Kidney glomerular epithelial cell (primary cell): ENCODE results near the gene PTPRN2.

Experiments used
- DNase-seq: peaks from one replicate; lab custom pipeline; 2025; lab: John Stamatoyannopoulos, UW

Gene PTPRN2

DNA sequence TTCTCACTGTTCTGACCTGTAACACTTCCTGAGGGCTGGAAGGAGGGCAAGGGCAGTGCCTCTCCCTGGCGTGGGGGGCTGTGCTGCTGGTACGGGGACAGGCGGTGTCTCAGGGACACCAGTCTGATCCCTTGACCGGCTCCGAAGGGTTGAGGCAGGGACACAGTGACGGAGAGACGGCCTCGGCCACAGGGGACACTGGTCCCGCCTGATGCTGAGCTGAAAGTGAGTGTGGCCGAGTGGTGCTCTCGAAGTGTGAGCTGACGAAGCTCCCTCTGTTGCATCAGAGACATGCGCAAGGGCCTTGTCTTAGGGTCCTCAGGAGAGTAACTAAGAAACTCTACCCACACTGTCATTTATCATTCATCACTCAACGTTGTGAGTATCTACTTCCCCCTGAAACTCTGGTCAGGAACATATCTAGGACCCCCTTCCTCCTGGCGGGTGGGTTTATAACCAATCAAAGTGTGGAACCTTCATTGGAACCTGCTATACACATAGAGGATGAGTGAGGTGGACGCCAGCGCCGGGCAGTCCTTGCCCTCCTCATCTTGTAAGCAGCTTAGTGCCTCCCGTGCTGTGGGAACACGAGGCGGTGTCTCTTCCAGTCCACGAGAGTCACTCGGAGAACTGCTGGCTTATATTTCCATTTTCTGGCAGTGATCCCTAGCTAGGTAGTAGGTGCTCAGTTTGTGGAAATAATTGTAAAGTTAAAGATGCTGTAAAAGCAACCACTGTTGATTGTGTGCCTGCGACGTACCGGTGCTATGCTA, 967.7 kb downstream of the PTPRN2 start:
- no peak for DNase-seq

DNA sequence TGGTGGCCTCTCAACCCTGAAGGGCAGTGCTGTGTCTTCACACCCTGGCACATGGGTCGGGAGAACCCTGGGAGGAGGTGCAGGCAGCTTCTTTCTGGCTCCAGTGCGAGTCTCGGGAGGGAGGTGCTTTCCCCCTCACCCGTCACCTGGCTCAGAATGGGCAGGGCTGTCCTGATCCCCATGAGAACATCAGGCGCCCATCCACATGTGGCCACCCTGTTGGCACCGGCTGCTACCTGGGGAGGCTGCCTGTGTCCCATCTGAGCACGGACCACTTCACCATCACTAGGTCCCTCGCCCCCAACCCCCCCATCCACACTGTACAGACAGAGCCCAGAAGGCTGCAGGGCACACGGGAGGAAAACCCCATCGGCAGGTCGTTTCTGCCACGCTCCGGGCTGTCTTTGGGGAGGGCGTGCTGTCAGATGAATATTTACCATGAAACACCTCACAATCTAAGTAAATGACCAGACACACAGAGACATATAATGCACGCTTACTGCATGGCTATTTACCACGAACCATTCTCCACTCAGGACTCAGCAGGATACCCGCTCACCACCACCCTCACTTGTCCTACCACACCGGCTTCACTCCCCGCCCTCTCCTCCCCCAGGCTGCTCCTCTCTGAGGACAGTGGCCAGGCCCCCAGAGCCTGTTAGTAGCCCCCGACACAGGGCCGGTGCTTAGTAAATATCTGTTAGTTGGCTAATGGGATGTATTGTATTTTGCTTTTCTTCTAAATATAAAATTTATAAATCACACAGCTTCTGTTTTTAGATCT, 968.6 kb downstream of the PTPRN2 start:
- DNase-seq = no peak

DNA sequence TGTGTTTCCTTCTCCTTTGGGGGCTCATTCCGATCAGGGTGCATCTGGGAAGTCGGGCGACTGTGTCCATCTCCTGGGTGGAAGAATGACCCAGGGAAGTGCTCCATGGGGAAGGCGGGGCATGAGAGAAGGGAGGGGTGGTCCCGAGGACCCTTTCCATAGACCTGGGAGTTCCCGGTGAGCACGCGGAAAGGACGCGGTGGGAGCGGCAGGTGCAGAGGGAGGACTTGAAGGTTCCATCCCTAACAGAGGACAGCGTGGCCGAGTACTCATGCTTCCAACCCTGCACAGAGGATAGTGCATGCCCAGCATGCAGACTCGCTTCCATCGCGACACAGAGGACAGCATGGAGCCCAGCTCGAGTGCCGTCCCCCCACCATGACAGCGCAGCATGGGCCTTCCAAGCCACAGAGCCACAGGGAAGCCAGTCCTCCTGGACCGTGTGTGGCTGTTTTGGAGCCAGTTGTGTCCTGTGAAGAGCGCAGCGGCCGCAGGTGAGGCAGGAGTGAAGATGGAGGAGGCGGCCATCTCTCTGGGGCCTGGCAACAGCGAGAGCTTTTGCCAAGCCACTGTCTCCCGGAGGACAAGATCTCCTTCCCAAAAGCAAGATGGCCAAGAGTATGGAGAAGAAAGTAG, 969.4 kb downstream of the PTPRN2 start:
- no peak for DNase-seq

DNA sequence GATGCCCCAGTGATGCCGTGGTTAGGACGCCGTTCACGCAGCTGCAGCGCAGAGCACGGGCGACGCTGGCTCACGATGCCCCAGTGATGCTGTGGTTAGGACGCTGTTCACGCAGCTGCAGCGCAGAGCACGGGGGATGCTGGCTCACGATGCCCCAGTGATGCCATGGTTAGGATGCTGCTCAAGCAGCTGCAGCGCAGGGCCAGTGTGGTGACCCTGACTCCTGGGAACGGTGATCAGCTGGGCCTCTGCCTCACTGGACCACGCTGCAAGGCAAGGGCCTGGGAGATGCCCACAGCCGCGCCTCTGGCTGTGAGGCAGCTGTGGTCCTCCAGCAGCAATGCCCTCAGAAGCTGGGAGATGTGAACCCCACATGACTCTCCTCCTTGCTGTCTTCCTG, 970.2 kb downstream of the PTPRN2 start:
- no peak for DNase-seq

DNA sequence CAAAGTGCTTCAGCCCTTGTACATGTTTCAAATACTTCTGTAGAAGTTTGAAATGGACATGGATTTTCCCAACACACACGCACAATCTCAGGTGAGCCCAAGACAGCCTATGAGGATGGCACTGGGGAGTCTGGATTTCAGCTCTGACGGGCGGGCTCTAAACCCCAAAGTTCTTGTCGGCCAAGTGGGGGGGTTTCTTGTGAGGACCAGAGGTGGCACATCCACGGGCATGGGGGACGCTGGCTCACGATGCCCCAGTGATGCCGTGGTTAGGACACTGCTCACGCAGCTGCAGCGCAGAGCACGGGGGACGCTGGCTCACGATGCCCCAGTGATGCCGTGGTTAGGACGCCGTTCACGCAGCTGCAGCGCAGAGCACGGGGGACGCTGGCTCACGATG, 970.7 kb downstream of the PTPRN2 start:
- no peak for DNase-seq

DNA sequence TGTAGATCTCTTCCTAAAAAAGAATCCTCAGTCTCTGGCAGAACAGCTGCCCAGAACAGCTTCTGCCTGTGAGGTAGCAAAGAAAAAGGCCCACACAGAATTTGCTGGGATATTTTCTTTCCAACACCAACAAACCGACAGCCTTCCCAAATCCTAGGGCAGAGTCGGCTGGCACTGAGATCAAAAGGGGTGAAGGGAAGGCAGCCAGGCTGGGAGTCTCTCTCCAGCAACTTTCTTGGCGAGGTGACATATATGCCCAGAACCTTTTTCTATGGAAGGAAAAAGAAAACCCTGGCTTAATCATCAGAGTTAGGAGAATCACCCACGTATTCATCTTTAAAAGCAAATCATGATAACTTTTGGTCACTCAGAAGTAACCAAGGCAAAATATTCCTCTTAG, 971.2 kb downstream of the PTPRN2 start:
- no peak for DNase-seq

DNA sequence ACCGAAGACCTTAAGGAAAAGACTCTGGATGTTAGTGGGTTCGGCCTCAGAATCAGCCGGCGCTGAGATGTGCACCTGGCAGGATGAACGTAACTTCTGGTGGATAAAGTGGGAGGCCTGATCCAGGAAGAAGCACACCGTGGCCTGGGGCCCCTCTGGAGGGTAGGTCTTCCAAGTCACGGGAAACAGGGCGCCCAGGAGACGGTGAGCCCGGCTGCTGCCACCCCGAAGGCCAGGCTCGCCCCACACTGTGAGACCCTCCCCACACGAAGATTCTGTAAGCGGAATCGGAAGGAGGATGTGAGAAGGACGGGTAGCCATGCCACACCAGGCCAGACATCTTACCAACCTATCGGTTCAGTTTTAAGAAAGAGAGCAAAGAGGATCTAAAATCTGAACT, 971.8 kb downstream of the PTPRN2 start:
- DNase-seq = no peak

DNA sequence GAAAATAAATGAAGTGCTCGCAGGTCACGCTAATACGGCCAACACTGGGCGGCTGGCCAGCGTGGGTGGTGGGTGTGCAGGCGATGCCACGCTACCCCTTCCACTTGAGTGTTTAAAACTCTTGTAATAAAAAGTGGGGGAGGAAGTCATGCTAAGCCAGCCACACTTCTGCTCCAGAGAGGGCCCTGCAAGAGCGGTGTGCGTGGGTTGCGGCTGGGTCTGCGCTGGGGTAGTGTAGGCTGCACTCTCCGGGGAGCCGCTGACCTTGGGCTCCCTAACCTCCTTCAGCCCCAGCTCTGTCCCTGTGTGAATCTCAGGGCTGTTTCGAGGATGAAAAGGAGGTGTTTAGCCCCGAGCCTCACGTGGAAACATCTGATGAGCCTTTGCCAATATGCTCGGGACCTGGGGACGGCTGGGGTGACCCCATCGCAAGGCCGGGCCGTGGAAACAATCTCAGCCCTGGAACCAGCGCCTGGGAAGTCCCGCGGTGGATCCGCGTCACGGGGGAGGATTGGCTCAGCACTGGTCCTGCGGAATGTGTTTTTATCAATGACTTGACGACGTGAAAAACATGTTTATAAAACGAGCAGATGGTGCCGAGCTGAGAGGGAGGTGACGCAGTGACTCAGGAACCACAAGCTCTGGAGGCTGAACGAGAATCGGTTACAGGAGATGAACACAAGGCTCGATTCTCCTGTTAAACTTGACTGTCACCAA, 972.4 kb downstream of the PTPRN2 start:
- no peak for DNase-seq

DNA sequence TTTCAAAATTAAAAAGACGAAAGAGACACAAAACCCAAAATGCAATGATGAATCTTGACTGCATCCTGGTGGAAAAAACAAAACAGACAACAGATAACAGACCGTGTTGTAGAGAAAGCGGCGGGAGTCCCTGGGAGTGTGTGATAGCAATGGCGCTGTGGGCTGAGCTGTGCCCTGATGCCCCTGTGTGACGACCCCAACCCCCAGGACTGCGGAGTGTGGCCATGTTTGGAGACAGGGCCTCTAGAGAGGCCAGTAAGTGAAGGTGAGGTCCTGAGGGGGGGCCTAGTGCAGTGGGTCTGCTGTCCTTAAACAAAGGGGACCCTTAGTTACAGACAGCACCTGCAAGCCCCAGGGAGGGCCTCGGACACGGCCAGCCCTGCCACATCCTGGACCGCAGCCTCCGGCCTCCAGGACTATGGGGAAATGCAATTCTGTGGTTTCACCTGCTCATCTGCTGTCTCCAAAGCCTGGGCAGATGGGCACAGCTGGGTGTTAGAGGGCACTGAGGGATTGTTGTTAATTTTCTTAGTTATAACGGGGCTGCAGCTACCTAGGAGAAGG, 973.1 kb downstream of the PTPRN2 start:
- no peak for DNase-seq

DNA sequence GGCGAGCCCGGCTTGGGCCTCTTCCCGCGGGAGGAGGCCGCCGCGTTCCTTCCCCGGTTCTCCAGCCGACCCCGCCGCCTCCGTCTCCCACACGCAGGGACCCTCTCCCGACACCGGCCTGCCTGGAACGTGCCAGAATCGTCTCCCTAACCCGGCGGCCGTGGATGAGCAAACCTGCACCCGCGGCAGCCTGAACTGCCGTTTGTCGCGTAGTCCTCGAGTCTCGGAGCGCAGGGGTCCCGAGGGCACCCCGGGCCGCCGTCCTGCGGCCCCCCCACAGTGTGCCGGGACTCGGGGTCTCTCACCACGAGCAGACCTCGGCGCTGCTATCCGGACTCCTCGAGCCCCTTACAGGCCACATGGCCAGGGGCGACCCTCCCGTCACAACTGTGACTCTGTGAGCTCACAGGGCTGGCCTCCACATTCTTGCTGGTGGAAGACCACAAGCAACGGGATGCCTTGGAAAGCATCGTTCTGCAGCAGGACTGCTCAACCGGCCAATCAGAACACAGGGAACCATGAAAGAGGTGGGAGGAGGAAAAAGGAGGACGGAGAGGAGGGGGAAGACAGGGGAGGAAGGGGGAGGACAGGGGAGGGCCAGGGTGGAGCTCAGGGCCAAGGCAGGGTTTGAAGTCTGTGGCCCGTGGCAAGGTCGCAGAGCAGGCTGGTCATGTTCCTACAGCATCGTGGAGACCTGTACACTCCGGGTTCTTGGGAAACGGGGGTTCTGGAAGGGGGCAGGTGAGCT, 973.9 kb downstream of the PTPRN2 start:
- DNase-seq = no peak

DNA sequence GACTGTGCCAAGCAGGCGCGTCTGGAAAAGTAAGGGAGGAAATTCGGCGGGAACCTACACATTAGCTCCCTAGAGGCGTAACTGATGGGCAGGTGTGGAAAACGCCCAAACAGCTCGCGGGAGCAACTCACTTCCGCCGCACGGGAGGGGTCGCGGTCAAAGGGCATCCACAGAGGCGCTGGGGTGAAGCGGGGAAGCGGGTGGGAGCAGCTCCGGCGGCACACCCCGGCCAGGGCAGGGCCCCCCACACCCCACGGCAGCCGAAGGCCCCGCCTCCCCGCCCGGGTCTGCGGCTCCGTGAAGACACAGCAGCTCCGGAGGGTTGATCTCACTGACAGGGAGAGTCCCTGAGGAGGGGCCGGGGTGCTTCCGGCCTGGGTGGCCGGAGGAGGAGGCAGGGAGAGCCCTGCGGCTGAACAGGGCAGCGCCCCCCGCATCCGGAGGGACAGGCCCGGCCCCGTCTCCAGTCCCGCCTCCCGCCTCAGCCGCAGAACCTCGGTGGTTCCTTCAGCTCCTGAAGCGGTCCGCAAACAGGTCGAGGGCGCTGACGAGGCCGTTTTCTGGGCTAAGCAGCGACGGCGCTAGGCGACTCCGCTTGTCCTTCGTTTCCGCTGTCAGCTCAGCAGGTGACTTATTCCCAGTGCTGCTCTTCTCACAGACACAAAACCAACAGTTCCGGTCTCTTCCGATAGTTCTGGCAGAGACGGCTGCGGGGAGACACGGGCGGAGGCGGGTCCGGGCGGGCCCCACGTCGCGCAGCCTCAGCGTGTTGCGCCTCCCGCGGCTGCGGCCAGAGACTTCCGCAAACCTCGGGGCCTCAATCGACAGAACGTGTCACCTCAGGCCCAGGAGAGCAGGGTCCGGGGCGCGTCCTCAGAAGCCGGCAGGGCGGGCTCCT, 974.7 kb downstream of the PTPRN2 start:
- DNase-seq = no peak

DNA sequence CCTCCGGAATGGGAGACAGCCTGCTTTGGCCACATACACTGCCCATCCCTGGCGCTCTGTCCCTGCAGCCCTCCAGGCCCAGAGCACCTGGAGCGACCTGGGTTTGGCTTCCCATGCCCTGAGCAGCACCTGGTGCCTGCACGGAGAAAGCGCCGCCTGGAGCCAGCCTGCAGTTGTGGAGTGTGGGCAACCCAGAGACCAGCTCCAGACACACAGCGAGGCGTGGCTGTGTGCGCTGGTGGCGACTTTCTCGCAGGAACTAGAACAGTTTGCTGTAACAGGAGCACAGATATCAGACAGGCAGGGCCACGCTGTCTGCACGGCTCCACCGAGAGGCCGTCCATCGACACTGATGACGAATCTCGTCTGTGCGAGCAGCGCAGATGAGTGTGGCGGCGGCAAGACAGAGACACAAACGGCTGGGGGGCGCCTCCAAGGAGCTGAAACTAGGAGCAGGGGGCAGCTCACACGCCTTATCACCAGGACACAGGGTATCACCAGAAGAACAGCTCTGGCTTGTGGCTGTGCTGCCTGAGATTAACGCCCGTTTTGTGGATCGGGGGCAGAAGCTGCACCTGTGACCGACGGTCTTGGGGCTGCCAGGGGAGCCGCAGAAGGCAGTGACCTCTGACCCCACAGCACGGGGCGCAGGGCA, 975.5 kb downstream of the PTPRN2 start:
- no peak for DNase-seq

DNA sequence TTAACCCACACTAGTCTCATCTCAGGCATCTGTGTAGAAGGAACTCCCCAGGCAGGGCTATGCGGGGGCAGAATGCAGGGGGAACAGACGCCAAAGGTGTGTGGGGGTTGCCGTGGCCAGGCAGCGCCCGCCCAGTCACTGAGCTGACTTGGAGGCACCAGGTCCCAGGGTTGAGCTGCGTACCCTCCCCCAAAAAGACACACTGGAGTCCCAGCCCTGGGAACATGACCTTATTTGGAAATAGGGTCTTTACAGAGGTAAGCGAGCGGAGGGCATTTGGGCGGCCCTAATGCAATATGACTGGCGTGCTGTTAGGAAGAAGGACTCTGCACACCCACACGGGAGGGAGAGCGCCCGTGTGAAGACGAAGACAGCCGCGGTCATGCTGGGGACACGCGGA, 976.3 kb downstream of the PTPRN2 start:
- no peak for DNase-seq

DNA sequence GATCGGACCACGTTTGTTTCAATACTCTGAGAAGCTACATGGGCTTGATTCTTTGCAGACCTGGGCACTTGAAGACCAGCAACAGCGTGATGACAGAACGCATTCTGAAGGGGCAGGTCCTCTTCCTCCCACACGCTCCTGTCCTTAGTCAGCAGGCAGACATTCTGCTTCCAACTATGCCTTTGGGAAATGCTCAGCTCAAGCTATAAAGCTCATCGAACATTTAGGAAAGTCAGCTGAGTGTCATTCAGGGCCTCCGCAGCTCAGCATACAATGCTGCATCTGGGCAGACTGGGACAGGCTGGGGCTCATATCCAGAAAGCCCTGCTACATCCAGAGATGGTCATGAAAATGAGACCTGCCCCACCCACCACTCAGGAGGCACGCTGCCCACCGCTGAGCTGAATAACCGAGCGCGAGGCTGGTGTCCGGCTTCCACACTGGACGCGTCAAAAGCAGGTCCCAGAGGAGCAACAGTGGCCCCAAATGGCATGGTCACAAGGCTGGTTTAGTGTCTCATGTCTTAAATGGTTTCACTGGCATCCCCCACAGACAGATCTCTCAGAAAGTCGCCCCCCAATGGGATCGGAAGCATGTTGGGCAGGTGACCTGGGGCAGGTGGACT, 976.8 kb downstream of the PTPRN2 start:
- no peak for DNase-seq

DNA sequence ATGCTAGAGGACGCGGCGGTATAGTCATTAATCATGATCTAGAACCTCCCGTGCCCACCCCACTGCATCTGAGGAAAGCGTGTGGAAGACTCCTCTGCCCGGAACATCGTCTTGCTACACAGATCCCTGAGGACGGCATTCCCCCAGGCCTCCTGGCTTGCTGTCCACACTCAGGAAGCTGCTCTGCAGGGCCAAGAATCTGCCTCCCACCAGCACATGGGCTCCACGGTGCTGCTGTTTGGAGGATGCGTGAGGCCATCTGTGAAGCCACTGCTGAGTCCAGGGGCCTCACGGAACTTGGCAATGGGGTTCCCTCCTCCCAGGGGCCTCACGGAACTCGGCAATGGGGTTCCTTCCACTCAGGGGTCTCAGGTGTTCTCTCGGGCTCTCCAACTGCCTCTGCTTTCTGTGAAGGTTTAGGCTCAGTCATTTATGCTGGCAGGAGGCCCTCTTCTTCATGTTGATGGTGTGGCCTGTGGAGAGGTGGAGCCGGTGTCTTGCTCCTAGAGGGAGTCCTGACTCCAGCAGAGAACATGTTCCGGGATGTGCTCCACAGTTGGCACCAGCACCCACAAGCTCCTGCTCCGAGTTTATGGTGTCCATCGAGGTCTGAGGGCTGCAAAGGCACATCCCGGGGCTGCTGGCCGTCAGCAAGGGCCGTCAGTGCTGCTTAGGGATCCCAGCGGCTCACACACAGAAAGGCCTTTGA, 977.5 kb downstream of the PTPRN2 start:
- DNase-seq = no peak

DNA sequence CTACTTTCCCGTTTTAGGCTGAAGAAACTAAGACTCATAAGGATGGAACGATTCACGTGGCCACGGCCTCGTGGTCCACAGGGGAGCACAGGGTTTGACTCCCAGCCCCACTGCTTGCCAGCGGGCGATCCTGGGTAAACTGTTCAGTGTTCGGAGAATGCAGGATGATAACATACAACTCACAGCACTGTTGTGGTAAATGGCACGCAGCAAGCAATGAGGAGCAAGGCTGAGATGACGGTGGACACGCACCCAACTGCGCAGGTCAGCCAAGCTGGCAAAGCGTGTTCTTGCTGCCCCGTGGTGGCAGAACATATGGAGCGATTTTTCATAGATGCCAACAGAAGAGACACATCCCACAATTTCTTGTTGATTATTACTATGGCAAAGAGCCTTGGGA, 978.1 kb downstream of the PTPRN2 start:
- DNase-seq = no peak

DNA sequence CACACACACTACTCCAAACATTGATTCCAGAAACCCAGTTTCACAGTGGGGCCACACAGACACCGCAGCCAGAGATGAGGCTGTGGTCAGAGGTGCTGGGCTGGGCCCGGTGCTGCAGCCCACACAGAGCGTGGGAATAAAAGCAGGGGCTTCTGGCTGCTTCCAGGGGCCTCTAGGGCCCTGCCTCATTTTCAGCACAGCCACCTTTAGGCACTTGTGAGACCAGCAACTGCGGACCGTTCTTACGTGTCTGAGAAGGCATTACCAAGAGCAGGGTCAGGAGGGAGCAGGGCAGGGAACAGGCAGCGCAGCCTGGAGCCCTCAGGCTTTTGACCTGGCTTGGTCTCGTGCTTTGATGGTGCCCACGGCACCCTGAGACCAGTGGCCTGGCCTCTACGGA, 980.4 kb downstream of the PTPRN2 start:
- no peak for DNase-seq

DNA sequence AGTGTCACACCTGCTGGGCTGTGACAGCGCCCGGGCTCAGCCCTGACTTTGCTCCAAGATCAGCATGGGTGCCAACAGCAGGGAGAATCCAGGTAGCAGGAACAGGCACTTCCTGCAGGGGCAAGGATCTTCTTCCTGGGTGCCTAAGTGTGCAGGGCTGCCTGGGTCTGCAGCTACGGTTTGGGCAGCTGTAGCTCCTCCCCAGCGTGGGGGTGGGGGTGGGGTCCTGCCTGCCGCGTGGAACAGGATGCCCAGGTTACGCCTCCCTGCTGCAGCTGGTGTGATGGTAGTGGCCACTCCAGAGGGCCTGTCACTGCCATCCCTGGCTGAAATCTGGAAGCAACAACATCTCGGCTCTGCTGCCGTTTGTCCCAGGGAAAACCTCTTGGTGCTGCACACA, 981.5 kb downstream of the PTPRN2 start:
- DNase-seq = no peak

DNA sequence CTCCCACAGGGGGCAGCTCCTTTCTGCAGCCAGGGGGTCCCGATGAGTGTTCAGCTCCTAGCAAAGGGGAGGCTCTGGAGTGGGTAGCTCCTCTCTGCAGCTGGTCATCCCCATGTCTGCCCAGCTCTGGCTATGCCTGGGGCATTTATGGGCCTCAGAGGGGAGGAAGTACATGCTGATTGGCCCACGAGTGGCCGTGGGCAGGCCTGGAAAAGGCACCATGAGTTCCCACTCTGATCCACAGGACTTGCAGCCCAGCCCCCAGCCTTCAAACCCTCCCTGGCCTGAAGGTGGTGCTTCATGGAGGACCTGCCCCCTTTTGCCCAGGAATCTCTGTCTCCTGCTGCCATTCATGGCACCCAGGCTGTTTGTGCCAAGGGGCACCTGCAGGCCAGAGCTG, 982.0 kb downstream of the PTPRN2 start:
- DNase-seq = no peak
